Neural cell (in vitro differentiated cells): ENCODE measurements around the gene CSTF1.

Experiments used
- POLR2AphosphoS5 ChIP-seq: IDR thresholded peaks from 2 replicates; pipeline ENCODE4 v1.6.1; 2012
- RAD21 ChIP-seq: fragments of 450-650 bp; conservative IDR thresholded peaks from 2 replicates; pipeline ENCODE4 v1.6.1; 2014; ENCODE audit warnings: antibody characterized with exemption, mild to moderate bottlenecking, moderate library complexity
- REST ChIP-seq: IDR thresholded peaks from 2 replicates; pipeline ENCODE4 v1.6.1; 2012; ENCODE audit warnings: borderline replicate concordance
- SMC3 ChIP-seq: fragments of 450-650 bp; conservative IDR thresholded peaks from 2 replicates; pipeline ENCODE4 v1.6.1; 2014; ENCODE audit warnings: antibody characterized with exemption, mild to moderate bottlenecking, moderate library complexity; ENCODE audit not compliant: poor library complexity
- TAF1 ChIP-seq: IDR thresholded peaks from 2 replicates; pipeline ENCODE4 v1.6.1; 2012; ENCODE audit warnings: low read depth
- TF ChIP-seq, protein P1 (sequence below): fragments of 450-650 bp; IDR thresholded peaks from 2 replicates; pipeline ENCODE4 v1.5.1; 2014; ENCODE audit warnings: antibody characterized with exemption, mild to moderate bottlenecking, moderate library complexity; ENCODE audit not compliant: poor library complexity, severe bottlenecking

DNA sequence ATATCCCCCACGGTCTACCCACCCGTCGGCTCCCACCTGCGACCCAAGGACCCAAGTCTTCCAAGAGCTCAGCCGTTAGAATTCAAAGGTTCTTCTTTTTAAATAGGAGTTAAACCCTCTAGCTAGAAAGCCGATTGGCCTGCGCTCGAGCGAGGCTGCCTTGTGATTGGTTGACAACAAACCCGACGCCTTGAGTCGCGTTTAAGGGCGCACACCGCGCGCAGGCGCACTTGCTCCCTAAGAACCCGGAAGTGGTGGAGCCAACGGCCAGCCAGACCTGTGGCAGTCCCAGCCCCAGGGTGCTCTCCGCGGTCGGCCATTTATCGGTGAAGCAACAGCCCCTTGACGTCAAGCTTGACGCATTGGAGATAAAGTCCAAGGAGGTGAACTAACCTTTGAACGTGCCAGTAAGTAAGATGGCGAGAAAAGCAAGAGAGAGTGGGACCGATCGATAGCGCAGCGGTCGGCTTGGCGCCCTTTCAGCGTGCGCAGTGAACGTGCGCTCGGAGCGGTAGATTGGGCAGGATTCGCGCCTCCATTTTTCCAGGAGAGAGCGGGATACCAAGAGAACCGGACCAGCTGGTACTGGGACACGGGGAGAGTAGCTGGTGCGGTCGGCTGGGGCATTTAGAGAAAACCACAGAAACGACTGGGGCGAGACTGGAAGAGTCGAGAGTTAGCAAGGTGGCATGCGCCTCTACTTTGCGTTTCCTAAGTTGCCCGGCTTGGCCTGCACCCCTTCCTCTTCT lies at the start of gene CSTF1, which contains the start of gene AURKA:
- TF ChIP-seq POLR2AphosphoS5 (peak; percentile 79), TAF1 (peak; percentile 72), RAD21 (peak; percentile 34), REST (no peak), SMC3 (peak; percentile 59)
- TF ChIP-seq, protein P1, sequence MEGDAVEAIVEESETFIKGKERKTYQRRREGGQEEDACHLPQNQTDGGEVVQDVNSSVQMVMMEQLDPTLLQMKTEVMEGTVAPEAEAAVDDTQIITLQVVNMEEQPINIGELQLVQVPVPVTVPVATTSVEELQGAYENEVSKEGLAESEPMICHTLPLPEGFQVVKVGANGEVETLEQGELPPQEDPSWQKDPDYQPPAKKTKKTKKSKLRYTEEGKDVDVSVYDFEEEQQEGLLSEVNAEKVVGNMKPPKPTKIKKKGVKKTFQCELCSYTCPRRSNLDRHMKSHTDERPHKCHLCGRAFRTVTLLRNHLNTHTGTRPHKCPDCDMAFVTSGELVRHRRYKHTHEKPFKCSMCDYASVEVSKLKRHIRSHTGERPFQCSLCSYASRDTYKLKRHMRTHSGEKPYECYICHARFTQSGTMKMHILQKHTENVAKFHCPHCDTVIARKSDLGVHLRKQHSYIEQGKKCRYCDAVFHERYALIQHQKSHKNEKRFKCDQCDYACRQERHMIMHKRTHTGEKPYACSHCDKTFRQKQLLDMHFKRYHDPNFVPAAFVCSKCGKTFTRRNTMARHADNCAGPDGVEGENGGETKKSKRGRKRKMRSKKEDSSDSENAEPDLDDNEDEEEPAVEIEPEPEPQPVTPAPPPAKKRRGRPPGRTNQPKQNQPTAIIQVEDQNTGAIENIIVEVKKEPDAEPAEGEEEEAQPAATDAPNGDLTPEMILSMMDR, result no peak
